Tibial nerve (tissue), 4 donors: ENCODE results near the gene TFAP2E. TPM values are rescaled to one million over a fixed set of nuclear protein-coding genes. Genes with fewer than 3 reads are reported as not detected.

Experiments
- DNase-seq, 2 donors: peaks; one replicate each; pipeline ENCODE4 v3.0.0-alpha.2; 2019; ENCODE audit warnings: low spot score in 2 of 2
- H3K27ac ChIP-seq, 4 donors: fragments of 200-600 bp; sonication (generic) in 3 of 4; one replicate each; pipeline ENCODE4 v1.5.1; 2017 to 2019; ENCODE audit warnings: mild to moderate bottlenecking in 1 of 4
- H3K27me3 ChIP-seq, 2 donors: fragments of 200-600 bp; sonication (generic) in 1 of 2; one replicate each; pipeline versions ENCODE4 v1.5.1 to v1.6.0; 2017 to 2019
- H3K36me3 ChIP-seq, 3 donors: fragments of 200-600 bp; sonication (generic); one replicate each; pipeline ENCODE4 v1.5.1; 2018 to 2019
- H3K4me1 ChIP-seq, 4 donors: fragments of 200-600 bp; sonication (generic) in 3 of 4; one replicate each; pipeline ENCODE4 v1.5.1; 2017 to 2019
- H3K4me3 ChIP-seq, 4 donors: fragments of 200-600 bp; sonication (generic) in 3 of 4; one replicate each; pipeline ENCODE4 v1.5.1; 2017 to 2019; ENCODE audit warnings: mild to moderate bottlenecking in 1 of 4, moderate library complexity in 1 of 4
- H3K9me3 ChIP-seq, 4 donors: fragments of 200-600 bp; sonication (generic) in 3 of 4; one replicate each; pipeline ENCODE4 v1.5.1; 2017 to 2019
- EP300 ChIP-seq, 2 donors: sonication (generic); formaldehyde crosslinking; IDR thresholded peaks; one replicate each; pipeline ENCODE4 v1.6.1; 2017; ENCODE audit warnings: antibody characterized with exemption in 2 of 2, mild to moderate bottlenecking in 1 of 2
- POLR2A ChIP-seq, 2 donors: fragments of 450-650 bp; IDR thresholded peaks; one replicate each; pipeline ENCODE4 v1.6.1; 2017; ENCODE audit warnings: antibody characterized with exemption in 2 of 2, mild to moderate bottlenecking in 2 of 2, moderate library complexity in 2 of 2
- WGBS, 2 donors: methylation state at CpG; one replicate each; pipeline ENCODE4 v1.1.5; 2018; 5-methylcytosine and 5-hydroxymethylcytosine counted together
- total RNA-seq, 4 donors: library from RNA; depleted of rRNA; stranded (reverse); fragments of >200 nt; gene quantifications; one replicate each; pipeline ENCODE4 v1.1.0, GENCODE V29; 2016
- TF ChIP-seq, protein P1 (sequence below), 5 experiments: fragments of 200-600 bp in 3 of 5; fragments of 450-650 bp in 2 of 5; sonication (generic) in 3 of 5; IDR thresholded peaks; one replicate each; pipeline ENCODE4 v1.5.1; 2016 to 2019; ENCODE audit warnings: antibody characterized with exemption in 5 of 5, mild to moderate bottlenecking in 3 of 5, moderate library complexity in 2 of 5

Gene TFAP2E
- total RNA-seq, 4 donors from 2014 or later = 0.44 to 3.3 (median 1.2) TPM

DNA sequence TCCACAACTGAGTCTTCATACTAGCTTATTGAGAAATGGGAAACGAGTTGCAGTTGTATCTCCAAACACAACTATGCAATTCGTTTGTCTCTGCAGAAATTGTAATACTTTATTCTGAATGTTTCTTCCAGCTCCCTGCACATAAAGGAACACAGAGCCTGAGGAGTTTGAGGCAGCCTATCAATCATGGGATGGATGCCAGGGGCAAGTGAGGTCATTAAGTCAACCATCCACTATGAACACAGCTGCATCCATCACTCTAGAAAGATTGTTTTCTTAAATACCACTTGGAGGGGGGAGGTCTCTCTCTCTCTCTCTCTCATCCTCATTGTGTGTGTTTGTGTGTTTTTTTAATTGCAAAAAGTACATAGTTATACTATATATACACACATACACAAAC is 71.1 kb downstream of the TFAP2E start:
- TF ChIP-seq POLR2A (IDR thresholded peaks at IDR 0.05) (no peak), EP300 (IDR thresholded peaks at IDR 0.05) (no peak)
- TF ChIP-seq, protein P1, sequence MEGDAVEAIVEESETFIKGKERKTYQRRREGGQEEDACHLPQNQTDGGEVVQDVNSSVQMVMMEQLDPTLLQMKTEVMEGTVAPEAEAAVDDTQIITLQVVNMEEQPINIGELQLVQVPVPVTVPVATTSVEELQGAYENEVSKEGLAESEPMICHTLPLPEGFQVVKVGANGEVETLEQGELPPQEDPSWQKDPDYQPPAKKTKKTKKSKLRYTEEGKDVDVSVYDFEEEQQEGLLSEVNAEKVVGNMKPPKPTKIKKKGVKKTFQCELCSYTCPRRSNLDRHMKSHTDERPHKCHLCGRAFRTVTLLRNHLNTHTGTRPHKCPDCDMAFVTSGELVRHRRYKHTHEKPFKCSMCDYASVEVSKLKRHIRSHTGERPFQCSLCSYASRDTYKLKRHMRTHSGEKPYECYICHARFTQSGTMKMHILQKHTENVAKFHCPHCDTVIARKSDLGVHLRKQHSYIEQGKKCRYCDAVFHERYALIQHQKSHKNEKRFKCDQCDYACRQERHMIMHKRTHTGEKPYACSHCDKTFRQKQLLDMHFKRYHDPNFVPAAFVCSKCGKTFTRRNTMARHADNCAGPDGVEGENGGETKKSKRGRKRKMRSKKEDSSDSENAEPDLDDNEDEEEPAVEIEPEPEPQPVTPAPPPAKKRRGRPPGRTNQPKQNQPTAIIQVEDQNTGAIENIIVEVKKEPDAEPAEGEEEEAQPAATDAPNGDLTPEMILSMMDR (IDR thresholded peaks at IDR 0.05) = no peak
- H3K9me3 ChIP-seq = no peaks in the 10 kb centered on the region
- no peaks in the 10 kb centered on the region for H3K36me3 ChIP-seq
- peaks cover 0 to 23% (median 13%) of the 10 kb centered on the region in 4 donors for H3K4me1 ChIP-seq
- 27 to 29% methylated on average over 2 of the region's 2 CpGs for WGBS, 2 donors
- H3K27ac ChIP-seq = no peak overlapping the region
- DNase-seq = no peak
- H3K27me3 ChIP-seq = no peaks in the 10 kb centered on the region
- H3K4me3 ChIP-seq = no peak overlapping the region

Other genes starting within 250 kb of the TFAP2E start
- 100 to 1,000 TPM in 1 of 4 donors, 10 to 100 TPM in 3; 57.0 to 115 (median 70.7) TPM for gene KIAA0319L, start 15.9 kb upstream of the TFAP2E start, total RNA-seq
- 10 to 100 TPM; 25.9 to 36.9 (median 29.3) TPM for gene NCDN, start 15.5 kb upstream of the TFAP2E start, total RNA-seq
- 10 to 100 TPM; 24.9 to 41.4 (median 33.8) TPM for gene PSMB2, start 68.2 kb downstream of the TFAP2E start, total RNA-seq
- 10 to 100 TPM; 23.4 to 28.3 (median 26.8) TPM for gene C1orf216, start 145.6 kb downstream of the TFAP2E start, total RNA-seq
- gene CLSPN, start 196.7 kb downstream of the TFAP2E start, total RNA-seq = under 1 TPM in 3 of 4 donors, not detected in 1; under 0.01 to 0.42 (median 0.30) TPM
- 10 to 100 TPM; 11.5 to 16.3 (median 13.9) TPM for gene AGO4, start 234.7 kb downstream of the TFAP2E start, total RNA-seq